Mesenchymal stem cell (in vitro differentiated cells and primary cell): ENCODE measurements around the gene FYN.
"Not testable (repeated sequence)": the region's sequence is repeated elsewhere in the genome, so short reads cannot be mapped to it uniquely, and the experiment has no call there.

Experiments used
- DNase-seq: peaks from one replicate; pipeline ENCODE4 v3.0.0-alpha.2; 2013
- H2AFZ ChIP-seq: one replicate; pipeline ENCODE4 v1.6.1; 2013; ENCODE audit warnings: low read depth, mild to moderate bottlenecking, control low read depth, inconsistent platforms, low read length, moderate library complexity
- H2AK5ac ChIP-seq: 2 replicates; pipeline ENCODE4 v1.6.1; 2013; ENCODE audit warnings: low read length, moderate library complexity, mild to moderate bottlenecking, inconsistent platforms; ENCODE audit not compliant: severe bottlenecking
- H2BK120ac ChIP-seq: one replicate; pipeline ENCODE4 v1.6.1; 2013; ENCODE audit warnings: low read depth, mild to moderate bottlenecking, inconsistent platforms, low read length, moderate library complexity
- H2BK12ac ChIP-seq, 2 experiments: one replicate each; pipeline ENCODE4 v1.6.1; 2013; ENCODE audit warnings: inconsistent platforms in 2 of 2, low read length in 2 of 2, mild to moderate bottlenecking in 2 of 2, moderate library complexity in 2 of 2, control low read depth in 1 of 2
- H2BK15ac ChIP-seq: one replicate; pipeline ENCODE4 v1.6.1; 2013; ENCODE audit warnings: mild to moderate bottlenecking, low read depth, inconsistent platforms; ENCODE audit not compliant: poor library complexity, severe bottlenecking
- H2BK5ac ChIP-seq: 2 replicates; pipeline ENCODE4 v1.6.1; 2013; ENCODE audit warnings: low read depth, mild to moderate bottlenecking, low read length, control low read depth, inconsistent platforms; ENCODE audit not compliant: poor library complexity, severe bottlenecking
- H3K14ac ChIP-seq, 2 experiments: one replicate each; pipeline ENCODE4 v1.6.1; 2013; ENCODE audit warnings: inconsistent platforms in 2 of 2, low read length in 2 of 2, control low read depth in 1 of 2, mild to moderate bottlenecking in 1 of 2, moderate library complexity in 1 of 2
- H3K18ac ChIP-seq, 2 experiments: one replicate each; pipeline ENCODE4 v1.6.1; 2013; ENCODE audit warnings: inconsistent platforms in 2 of 2, low read length in 2 of 2, control low read depth in 1 of 2, low read depth in 1 of 2, mild to moderate bottlenecking in 1 of 2
- H3K23ac ChIP-seq, 2 experiments: one replicate each; pipeline ENCODE4 v1.6.1; 2013; ENCODE audit warnings: inconsistent platforms in 2 of 2, low read length in 2 of 2, mild to moderate bottlenecking in 2 of 2, moderate library complexity in 2 of 2, control low read depth in 1 of 2
- H3K27ac ChIP-seq: 2 replicates; pipeline ENCODE4 v1.5.1; 2013; ENCODE audit warnings: mild to moderate bottlenecking, moderate library complexity, low read length, control low read depth, inconsistent platforms; ENCODE audit not compliant: poor library complexity, severe bottlenecking
- H3K27me3 ChIP-seq, 2 experiments: 2 replicates each; pipeline versions ENCODE4 v1.6.1 to v1.7.0; 2013; ENCODE audit warnings: low read length in 2 of 2, mild to moderate bottlenecking in 2 of 2, moderate library complexity in 2 of 2, control low read depth in 1 of 2, inconsistent platforms in 1 of 2; ENCODE audit not compliant: control insufficient read depth in 1 of 2, insufficient read depth in 1 of 2
- H3K36me3 ChIP-seq, 2 experiments: 2 replicates each; pipeline versions ENCODE4 v1.6.1 to v1.7.0; 2013; ENCODE audit warnings: low read length in 2 of 2, control low read depth in 1 of 2, inconsistent platforms in 1 of 2, low read depth in 1 of 2, mild to moderate bottlenecking in 1 of 2; ENCODE audit not compliant: insufficient read depth in 2 of 2, control insufficient read depth in 1 of 2
- H3K4ac ChIP-seq, 2 experiments: one replicate each; pipeline ENCODE4 v1.6.1; 2013; ENCODE audit warnings: inconsistent platforms in 2 of 2, low read length in 2 of 2, mild to moderate bottlenecking in 2 of 2, moderate library complexity in 2 of 2, control low read depth in 1 of 2, low read depth in 1 of 2
- H3K4me1 ChIP-seq: 2 replicates; pipeline ENCODE4 v1.6.1; 2013; ENCODE audit warnings: low read depth, low read length, control low read depth; ENCODE audit not compliant: control insufficient read depth, insufficient read depth
- H3K4me2 ChIP-seq: 2 replicates; pipeline ENCODE4 v1.6.1; 2013; ENCODE audit warnings: low read length, mild to moderate bottlenecking, inconsistent platforms; ENCODE audit not compliant: poor library complexity, severe bottlenecking
- H3K4me3 ChIP-seq, 2 experiments: 2 replicates each; pipeline versions ENCODE4 v1.5.1 to v1.7.0; 2013; ENCODE audit warnings: low read length in 2 of 2, mild to moderate bottlenecking in 2 of 2, control low read depth in 1 of 2, low read depth in 1 of 2; ENCODE audit not compliant: insufficient read depth in 1 of 2
- H3K79me1 ChIP-seq: replicated peaks from 2 replicates; pipeline ENCODE4 v1.6.1; 2013; ENCODE audit warnings: mild to moderate bottlenecking, control low read depth, low read length, inconsistent platforms; ENCODE audit not compliant: poor library complexity, severe bottlenecking
- H3K9ac ChIP-seq: 2 replicates; pipeline ENCODE4 v1.7.0; 2013; ENCODE audit warnings: mild to moderate bottlenecking, low read length, moderate library complexity
- H3K9me3 ChIP-seq: 2 replicates; pipeline ENCODE4 v1.7.0; 2013; ENCODE audit warnings: mild to moderate bottlenecking, low read length; ENCODE audit not compliant: control insufficient read depth
- H4K8ac ChIP-seq: one replicate; pipeline ENCODE4 v1.6.1; 2013; ENCODE audit warnings: inconsistent platforms, mild to moderate bottlenecking, low read length, moderate library complexity
- H4K91ac ChIP-seq: one replicate; pipeline ENCODE4 v1.6.1; 2013; ENCODE audit warnings: mild to moderate bottlenecking, low read length, inconsistent platforms
- WGBS: methylation state at CpG from one replicate; pipeline ENCODE4 v1.1.7; 2013; ENCODE audit warnings: mixed read lengths; 5-methylcytosine and 5-hydroxymethylcytosine counted together

The FYN gene

DNA sequence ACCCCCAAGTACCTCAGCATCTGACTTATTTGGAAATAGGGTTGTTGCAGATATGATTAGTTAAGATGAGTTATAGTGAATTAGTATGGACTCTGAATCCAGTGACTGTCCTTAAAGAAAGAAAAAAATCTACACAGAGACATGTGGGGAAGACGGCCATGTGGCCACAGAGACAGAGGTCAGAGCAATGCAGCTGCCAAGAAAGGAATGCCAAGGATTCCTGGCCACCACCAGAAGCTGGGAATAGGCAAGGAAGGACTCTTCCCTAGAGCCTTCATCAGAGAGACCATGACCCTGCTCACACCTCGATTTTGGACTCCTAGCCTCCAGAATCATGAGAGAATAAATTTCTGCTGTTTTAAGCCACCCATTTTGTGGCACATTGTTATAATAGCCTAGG is 81.8 kb downstream of the FYN start:
- peak; percentile 58 for DNase-seq
- Histone ChIP-seq H3K9ac (no peak overlapping the region), H2BK12ac (no peak overlapping the region), H3K4me2 (no peak overlapping the region), H4K91ac (no peak overlapping the region), H3K27ac (no peak overlapping the region), H3K4me1 (peaks cover 7% of the 10 kb centered on the region), H4K8ac (no peak overlapping the region), H3K79me1 (peaks cover 20% of the 10 kb centered on the region), H3K27me3 (no peaks in the 10 kb centered on the region), H3K23ac (no peak overlapping the region), H3K4ac (no peak overlapping the region), H2BK120ac (no peak overlapping the region), H2AK5ac (no peak overlapping the region), H2BK5ac (no peak overlapping the region), H3K14ac (no peak overlapping the region), H2AFZ (no peak overlapping the region), H2BK15ac (no peak overlapping the region), H3K18ac (no peak overlapping the region), H3K9me3 (no peaks in the 10 kb centered on the region), H3K36me3 (peaks cover 0 to 5% of the 10 kb centered on the region in 2 experiments), H3K4me3 (no peak overlapping the region)
- WGBS = 12% methylated on average over 1 of the region's 2 CpGs

DNA sequence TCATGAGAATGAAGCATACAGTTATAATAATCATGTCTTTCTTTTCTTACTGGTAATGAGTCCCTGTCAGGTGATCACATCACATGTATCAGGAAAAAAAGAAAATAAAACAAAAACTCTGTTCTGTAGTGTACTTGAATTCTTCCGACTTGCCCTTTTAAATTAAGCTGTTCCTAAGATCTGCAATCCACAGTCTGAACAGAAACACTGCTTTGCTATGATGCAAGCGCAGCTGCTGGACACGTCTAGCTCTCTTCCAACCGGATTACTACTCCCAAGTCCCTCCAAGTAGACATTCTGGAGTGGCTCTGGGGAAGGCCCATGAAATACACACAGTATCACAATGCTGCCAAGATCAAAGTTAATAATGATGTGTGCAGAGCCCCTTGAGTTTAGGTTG is 83.7 kb downstream of the FYN start:
- Histone ChIP-seq H4K8ac (no peak overlapping the region), H2BK12ac (no peak overlapping the region), H3K9me3 (no peaks in the 10 kb centered on the region), H3K27ac (no peak overlapping the region), H3K23ac (no peak overlapping the region), H3K4ac (no peak overlapping the region), H2AFZ (no peak overlapping the region), H3K9ac (peak overlapping the region; percentile 73), H4K91ac (no peak overlapping the region), H3K14ac (no peak overlapping the region), H3K27me3 (no peaks in the 10 kb centered on the region), H3K79me1 (peaks cover 18% of the 10 kb centered on the region), H2BK5ac (no peak overlapping the region), H2BK15ac (no peak overlapping the region), H3K36me3 (peaks cover 0 to 5% of the 10 kb centered on the region in 2 experiments), H2AK5ac (no peak overlapping the region), H3K4me2 (no peak overlapping the region), H3K18ac (no peak overlapping the region), H3K4me1 (peaks cover 7% of the 10 kb centered on the region), H3K4me3 (peak overlapping the region in 1 of 2 experiments; percentile 38), H2BK120ac (no peak overlapping the region)
- WGBS = 96% methylated on average over 4 of the region's 4 CpGs
- peak; percentile 36 for DNase-seq

DNA sequence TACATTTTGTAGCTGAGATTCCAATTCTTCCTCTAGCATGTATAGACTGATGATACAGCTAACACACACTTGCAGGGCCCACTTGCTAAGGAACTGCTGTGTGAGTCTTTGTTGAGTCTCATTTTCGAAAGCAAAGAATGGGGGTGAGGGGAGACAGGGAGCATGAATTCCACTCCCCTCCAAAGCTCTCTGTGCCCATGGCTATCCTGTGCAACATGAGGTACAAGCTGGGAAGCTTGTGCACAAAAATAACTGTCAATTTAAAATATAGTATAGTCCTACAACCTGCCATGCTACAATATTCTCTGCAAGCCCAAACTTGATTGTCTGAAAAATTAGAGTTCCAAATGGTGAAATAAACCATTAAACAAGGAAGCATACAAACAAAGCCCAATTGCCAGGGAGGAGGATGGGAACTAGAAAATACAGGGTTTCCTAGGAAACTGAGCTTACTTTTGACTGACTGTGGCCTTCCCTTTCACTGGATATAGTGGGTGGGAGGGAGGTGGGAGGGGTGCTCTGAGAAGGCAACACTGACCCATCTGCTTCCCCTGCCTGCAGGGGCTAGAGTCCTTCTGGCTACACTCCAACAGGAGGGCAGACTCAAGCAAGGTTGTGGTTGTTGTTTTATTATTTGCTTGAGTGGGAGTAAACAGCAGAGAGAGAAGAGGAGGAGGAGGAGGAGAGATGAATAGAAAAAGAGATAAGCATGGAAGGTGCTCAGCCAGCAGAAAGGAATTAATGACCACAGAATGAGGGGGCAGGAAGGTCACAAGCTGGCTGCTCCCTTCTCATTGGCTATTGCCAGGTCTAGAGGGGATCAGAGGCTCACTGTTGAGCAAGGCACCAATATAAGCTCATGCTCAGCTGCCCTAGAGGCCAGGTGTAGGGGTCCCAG is 84.6 kb downstream of the FYN start:
- Histone ChIP-seq H2BK12ac (no peak overlapping the region), H3K4me3 (peak overlapping the region in 1 of 2 experiments; percentile 38), H2BK15ac (no peak overlapping the region), H2BK120ac (no peak overlapping the region), H3K14ac (no peak overlapping the region), H4K91ac (no peak overlapping the region), H2AK5ac (no peak overlapping the region), H3K27ac (no peak overlapping the region), H3K4me2 (no peak overlapping the region), H3K27me3 (no peaks in the 10 kb centered on the region), H2BK5ac (no peak overlapping the region), H3K18ac (peak overlapping the region in 1 of 2 experiments; percentile 34), H2AFZ (no peak overlapping the region), H3K36me3 (peaks cover 0 to 5% of the 10 kb centered on the region in 2 experiments), H3K4ac (no peak overlapping the region), H3K4me1 (peaks cover 7% of the 10 kb centered on the region), H3K23ac (no peak overlapping the region), H3K9ac (peak overlapping the region; percentile 73), H3K79me1 (peaks cover 14% of the 10 kb centered on the region), H3K9me3 (no peaks in the 10 kb centered on the region), H4K8ac (no peak overlapping the region)
- no peak for DNase-seq
- whole genome bisulfite sequencing = 100% methylated on average over 1 of the region's 1 CpG

DNA sequence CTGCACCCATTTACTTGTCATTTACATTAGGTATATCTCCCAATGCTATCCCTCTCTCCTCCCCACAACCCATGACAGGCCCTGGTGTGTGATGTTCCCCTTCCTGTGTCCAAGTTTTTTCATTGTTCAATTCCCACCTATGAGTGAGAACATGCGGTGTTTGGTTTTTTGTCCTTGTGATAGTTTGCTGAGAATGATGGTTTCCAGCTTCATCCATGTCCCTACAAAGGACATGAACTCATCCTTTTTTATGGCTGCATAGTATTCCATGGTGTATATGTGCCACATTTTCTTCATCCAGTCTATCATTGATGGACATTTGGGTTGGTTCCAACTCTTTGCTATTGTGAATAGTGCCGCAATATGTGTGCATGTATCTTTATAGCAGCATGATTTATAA is 87.1 kb downstream of the FYN start:
- not testable (repeated sequence) for H3K36me3 ChIP-seq, H3K4me2 ChIP-seq, H3K9ac ChIP-seq, H3K23ac ChIP-seq, H2BK5ac ChIP-seq, H4K8ac ChIP-seq, H2AFZ ChIP-seq, H2BK12ac ChIP-seq, H4K91ac ChIP-seq, H2BK120ac ChIP-seq, H3K27me3 ChIP-seq, H3K4me3 ChIP-seq, H3K18ac ChIP-seq, H3K4ac ChIP-seq, H3K9me3 ChIP-seq, H3K4me1 ChIP-seq, H2BK15ac ChIP-seq, H3K14ac ChIP-seq, H2AK5ac ChIP-seq, H3K27ac ChIP-seq, DNase-seq
- peaks cover 15% of the 10 kb centered on the region for H3K79me1 ChIP-seq
- no CpG with 5 or more reads among the region's 2 CpGs for WGBS
